HG02970 (cell line): Measurements from ENCODE around the gene BEND6.

Source experiments
- ATAC-seq: cut with Tn5 transposase; IDR thresholded peaks from one replicate; pipeline ENCODE4 v1.9.1; 2021; ENCODE audit warnings: mild to moderate bottlenecking, moderate library complexity, moderate number of reproducible peaks; ENCODE audit not compliant: unreplicated experiment, low FRiP score

BEND6 gene, protein sequence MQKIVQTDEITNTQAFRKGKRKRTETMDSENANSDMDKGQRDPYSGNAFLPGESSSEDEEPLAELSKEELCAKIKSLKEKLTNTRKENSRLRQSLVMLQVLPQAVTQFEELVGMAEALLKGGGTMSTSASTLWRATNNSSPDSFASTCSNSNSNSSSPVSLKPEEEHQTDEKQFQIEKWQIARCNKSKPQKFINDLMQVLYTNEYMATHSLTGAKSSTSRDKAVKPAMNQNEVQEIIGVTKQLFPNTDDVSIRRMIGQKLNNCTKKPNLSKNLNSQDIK

DNA sequence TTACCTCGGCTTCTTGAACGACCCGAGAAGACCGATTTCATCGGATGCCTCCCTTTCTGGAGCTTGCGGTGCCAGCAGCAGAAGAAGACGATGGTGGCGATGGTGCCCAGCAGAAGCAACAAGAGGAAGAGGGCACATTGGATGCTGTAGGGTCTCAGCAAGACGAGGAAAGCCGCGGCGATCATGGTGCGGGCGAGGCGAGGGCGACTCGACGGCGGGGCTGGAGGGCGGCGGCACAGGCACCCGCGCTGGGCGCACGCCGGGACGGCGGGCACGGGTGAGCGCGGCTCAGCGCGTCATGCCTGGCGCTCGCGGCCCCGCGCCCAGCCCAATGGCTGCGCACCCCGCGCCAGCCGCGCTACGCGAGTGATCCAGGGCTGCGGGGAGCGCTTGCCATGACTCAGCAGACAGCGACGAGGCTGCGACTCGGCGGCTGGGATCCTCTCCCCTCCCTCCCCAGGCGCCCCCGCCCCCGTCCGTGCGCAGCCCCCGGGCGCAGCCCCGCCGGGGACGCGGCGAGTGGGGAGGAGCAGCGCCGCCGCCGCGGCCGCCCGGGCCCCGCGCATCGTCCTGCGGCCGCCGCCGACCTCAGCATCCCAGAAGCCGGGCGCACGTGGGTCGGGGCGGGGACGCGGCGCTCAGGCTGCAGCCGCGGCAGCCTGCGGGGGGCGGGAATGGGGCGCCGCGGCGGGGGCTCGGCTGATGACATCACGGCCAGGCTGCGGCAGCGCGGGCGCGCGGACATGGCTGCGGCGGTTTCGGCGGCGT lies at the start of gene BEND6:
Gene BEND6, plus strand, starts transcription at position 705 of the 768 bp plus-strand sequence. CDS start 26,704 bp downstream, outside the sequence.
- peak; percentile 40 for ATAC-seq

- no peak for ATAC-seq
Measured at GRCh38 chr6:56905378-56905777, 49.5 kb upstream of the BEND6 start.

- ATAC-seq = no peak
Measured at GRCh38 chr6:56906752-56907151, 48.2 kb upstream of the BEND6 start.

DNA sequence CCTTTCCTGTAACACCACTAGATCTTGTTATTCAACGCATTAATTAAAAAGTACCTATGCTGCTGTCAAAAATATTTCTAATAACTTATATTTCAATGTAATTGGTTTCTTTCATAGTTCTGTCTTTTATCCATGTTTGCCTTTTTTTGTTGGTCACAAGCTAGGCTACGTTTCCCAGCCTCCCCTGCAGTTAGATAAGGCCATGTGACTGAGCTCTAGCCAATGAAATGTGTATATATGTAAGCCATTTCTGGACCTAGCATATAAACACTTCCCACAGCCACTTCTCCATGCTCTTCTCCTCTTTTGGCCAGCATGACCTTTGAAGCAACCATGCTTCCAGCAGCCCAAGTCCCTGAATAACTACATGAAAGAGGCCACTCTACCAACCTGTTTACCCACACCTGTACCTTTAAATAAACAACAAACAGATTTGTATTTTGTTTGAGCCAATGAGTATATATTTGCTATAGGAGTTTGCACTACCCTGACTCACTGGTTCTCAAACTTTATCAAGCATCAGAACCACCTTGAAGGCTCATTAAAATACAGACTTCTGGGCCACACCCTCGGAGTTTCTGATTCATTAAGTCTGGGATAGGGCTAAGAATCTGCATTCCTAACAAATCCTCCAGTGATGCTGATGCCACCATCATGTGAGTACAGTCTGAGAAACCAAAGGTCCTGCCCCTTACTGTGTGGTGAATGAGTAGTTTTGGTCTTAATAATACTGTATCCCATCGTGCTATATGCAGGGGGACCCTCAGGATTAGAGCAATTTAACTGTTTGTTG lies 45.6 kb upstream of the BEND6 start:
- no peak for ATAC-seq

DNA sequence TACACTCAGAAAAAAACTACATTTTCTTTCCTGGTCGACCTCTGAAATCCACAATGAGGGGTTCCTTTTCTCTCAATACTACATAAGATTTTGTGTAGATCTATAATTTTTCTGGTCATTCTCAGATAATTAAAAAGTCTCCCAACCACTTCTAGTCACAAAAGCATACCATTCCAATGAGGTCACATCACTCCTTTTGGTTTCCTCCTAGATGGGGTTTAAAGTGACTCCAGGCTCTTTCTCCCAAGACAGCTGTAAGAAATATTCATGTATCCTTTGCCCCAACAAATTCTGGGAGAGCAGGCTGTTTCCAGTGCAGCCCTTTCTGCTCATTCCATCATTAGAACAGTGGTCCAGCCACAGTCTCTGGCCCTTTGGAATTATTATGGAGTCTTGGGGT lies 43.1 kb upstream of the BEND6 start:
- ATAC-seq = no peak

DNA sequence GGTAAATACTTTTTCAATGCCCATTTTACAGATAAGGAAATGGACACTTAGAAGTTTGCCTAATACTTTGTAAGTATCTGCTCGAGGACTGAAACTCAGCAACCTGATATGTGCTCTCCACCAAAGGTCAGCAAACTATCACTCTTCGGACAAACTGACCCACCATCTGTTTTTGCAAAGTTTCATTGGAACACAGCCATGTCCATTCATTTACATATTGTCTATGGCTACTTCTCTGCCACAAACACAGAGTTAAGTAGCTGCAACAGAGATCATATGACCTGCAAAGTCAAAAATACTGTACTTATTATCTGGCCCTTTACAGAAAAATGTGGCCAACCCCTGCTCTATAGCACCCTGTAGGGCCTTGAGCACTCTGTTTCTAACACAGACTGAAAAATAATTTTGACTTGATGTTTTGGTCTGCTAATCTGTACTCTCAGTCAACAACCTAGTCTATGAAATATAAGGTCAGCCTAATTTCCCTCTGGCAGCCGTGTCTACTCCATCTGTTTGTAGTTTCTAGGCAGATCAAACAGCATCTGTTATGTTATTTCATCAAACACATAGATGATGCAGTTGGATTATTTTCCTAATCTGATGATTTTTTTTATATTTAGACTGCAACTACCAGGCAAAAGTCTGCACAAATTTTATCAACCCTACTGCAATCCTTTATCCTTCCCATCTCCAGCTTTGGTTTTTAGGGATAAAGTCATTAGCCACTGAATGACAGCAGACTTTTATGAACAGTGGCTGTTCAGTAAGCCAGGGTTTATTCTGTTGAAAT lies 41.4 kb upstream of the BEND6 start:
- ATAC-seq = no peak

DNA sequence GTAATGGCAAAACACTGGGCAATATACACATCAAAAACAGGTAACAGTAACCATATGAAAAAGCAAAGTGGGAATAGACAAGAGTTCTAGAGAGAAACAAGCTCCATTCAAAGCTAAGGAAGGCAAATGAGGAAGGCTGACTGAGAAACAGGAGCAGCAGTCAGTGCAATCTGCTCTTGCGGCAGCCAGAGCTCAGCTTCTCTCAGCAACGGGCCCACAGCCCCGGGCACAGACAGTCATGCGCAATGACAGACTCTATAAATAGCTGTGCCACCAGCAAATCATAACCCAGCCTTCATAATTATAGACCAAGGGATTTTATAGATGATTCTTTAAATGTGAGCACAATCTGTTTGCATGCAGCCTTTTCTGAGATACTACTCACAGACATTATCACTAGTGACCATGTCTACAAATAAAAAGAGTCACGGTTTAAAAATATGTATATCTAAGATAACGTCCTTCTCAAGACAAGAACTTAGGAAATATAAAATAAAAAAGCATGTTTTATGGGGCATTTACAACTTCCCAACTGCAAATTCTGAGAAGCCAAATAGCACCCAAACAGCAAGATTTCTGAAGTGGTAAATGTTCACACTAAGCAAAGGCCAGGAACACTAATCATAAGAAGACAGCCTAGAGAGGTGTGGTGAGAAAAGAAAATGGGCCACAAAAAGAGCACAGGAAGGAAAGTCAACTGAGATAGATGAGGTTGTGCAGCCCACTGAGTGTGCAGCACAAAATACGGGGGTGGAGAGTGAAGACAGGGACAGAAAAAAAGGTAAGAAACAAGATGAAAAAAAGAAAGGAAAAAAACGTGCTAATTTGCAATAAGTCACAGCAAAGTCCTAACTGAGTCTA lies 39.9 kb upstream of the BEND6 start:
- ATAC-seq = no peak

DNA sequence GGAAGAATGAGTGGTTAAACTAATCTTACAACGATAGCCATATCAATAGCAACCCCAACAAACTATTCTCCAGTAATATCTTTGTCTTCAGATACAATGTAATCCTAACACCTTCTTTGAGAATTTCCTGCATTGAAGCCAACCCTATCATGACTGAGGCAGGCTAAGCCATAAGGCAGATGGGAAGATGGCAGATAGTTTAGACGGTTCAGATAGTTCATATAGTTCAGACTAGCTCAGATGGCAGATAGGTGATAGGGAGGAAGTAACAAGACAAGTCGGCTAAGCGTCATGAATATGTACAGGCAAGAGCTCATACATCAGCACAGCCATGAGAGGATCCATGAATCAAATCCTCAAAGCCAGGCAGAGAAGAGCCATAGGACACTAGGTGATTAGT lies 39.1 kb upstream of the BEND6 start:
- ATAC-seq = no peak

DNA sequence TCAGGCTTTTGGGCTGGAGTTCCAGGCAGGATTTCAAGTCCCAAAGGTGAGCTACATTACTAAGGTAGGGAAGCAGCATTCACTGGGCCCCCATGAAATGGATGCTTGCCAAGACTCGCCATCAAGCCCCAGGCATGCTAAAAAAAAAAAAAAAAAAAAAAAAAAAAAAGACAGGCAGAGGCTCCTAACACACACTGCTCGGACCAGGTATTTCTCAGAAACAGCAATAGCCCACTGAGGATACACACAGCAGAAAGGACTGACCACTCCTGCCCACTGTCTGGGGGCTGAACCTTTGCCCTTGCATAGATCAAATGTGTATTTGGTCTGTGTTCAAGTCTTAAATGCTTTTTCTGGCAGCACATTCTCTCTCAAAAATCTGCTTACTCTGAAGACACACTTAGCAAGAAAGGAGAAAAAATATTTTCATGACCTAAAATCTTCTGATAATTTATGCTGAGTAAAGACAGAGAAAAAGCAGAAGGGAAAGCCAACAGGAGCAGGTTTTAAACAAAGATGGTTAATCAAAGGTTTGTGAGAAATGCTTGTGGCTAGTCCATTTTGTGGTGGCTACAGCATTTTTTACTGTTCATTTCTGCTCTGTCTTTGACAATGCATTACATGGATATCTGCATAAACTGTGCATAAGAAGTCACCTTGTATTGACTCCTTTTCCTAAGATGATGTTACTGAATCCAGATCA lies 37.9 kb upstream of the BEND6 start:
- ATAC-seq = no peak

DNA sequence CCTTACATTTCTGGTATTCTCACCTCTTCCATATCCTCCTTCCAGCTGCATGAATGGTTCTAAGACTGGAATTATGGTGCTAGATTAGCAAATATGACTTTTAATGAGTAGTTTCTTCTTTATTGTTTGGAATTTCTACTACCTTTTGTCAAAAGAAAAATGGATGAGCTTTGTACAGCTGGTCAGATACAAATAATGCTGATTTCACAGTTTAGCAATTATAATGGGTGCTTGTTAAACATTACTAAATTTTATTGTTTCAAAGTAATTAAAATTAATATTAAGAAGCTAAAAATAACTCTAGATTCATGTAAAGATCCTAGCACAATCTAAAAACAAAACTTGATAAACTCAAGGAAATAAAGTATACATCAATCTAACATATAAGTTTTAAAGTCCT lies 32.3 kb upstream of the BEND6 start:
- ATAC-seq = no peak

GRCh38 chr6:56923565-56923964 lies 31.3 kb upstream of the BEND6 start:
- no peak for ATAC-seq

- no peak for ATAC-seq
Measured at GRCh38 chr6:56927538-56928453, 27.1 kb upstream of the BEND6 start.

- no peak for ATAC-seq
Measured at GRCh38 chr6:56930846-56931245, 24.1 kb upstream of the BEND6 start.

GRCh38 chr6:56932910-56933477 lies 21.9 kb upstream of the BEND6 start:
- no peak for ATAC-seq

GRCh38 chr6:56933650-56934049 lies 21.3 kb upstream of the BEND6 start:
- ATAC-seq = no peak

DNA sequence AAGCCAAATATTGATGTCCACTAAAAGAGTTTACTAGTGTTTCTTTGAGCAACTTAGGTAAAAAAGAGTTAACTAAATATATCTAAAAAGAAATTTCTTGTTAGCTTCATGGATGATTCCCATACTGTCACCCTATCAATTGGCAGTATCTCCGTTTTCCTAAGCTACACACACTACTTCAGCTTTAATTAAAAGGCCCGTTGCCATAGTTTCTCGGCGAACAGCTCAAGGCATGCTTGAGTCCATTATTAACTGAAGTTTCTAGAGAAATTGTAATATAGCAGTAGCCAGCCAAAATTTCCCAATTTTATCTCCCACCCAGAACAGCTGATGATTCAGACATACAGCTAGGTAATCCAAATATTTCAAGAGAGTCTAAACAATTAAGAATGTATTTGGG lies 20.0 kb upstream of the BEND6 start:
- no peak for ATAC-seq

DNA sequence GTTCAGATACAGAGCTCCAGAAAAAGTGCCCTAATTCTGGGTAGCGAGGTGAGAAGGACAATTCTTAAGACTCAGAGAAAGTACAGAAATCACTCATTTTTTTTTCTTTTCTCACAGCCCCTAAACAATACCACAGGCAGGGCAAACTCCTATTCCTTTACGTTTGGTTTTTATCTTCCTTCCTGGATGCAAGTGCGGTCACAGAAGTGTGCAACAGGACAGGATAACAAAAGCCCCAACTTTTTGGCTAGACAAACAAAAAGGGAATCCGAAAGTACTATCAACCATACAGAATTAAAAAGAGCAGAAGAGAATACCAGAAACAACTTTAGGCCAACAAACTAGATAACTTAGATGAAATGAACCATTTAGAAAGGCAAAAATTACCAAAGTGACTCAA lies 18.4 kb upstream of the BEND6 start:
- ATAC-seq = no peak
